ENCODE measurements around the gene ADAMTS5.

The ADAMTS5 gene

GRCh38 chr21:26887251-26887650, 79.6 kb downstream of the ADAMTS5 start:
- no peak for DNase-seq (ENCODE audit: low read depth)

GRCh38 chr21:26884436-26884835, 82.5 kb downstream of the ADAMTS5 start:
- no peak for DNase-seq (ENCODE audit: low read depth)

- DNase-seq (ENCODE audit: low read depth): no peak
These were observed 83.1 kb downstream of the ADAMTS5 start for GRCh38 chr21:26883768-26884167.

DNA sequence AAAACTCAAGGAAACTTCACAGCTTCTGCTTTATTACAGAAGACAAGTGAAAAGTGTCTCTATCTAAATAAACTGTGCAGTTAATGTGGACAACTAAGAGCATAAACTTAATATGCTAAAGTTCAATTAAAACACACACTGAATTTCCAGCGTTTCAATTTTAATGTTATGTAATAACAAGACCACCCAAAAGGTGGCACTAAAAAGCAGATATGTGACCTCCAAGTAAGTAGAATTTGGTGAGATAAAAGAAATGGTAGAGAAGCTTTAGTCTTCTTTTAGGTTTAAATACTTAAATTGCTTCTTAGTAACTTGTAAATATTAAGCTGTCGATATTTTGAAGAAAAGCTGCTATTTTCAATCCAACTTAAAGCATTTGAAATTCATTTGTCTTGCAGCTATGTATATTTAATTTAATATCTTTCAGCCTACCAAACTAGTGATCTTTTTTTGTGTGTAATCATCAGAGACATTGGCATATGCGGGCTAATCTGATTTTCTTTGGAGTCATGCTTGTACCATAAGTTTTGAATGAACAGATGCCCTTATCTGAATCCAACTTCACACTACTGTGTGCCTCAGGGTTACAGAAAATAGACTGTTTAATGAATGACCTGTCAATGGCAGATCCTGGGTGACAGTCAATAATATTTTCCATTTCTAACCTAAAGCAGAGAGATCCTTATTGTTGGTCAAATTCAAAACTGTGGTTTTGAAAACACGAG, 85.2 kb downstream of the ADAMTS5 start:
- no peak for DNase-seq (ENCODE audit: low read depth)

DNA sequence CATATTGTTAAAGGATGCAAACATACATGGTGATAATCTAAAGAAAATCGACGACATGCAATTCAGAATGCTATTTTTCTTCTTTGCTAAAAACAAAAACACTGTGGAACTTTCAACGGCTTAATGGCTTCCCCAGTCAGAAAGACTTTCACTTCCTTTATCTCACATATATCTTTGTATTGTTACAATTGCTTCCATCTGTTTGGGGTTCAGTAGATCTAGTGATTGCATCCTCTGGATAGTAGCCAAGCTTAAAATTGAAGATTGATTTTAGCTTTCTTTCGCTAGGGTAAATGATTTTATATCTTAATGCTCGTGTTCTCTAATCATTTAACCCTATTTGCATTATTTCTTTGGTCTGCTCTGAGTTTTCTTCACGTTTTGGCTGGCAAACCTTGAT, 89.9 kb downstream of the ADAMTS5 start:
- no peak for DNase-seq (ENCODE audit: low read depth)

- DNase-seq (ENCODE audit: low read depth): no peak
These were observed 92.5 kb downstream of the ADAMTS5 start for GRCh38 chr21:26874347-26874746.
